AG04450 (cell line): ENCODE data around the gene WDR75. TPM values are rescaled to one million over a fixed set of nuclear protein-coding genes. Genes with fewer than 3 reads are reported as not detected.
"Not testable (repeated sequence)": the region's sequence is repeated elsewhere in the genome, so short reads cannot be mapped to it uniquely, and the experiment has no call there.

Source experiments
- CTCF ChIA-PET: fragments of 300-600, 350-600 bp; formaldehyde crosslinking; extraction: SDS; loops from one replicate; lab custom pipeline; 2022; ENCODE audit warnings: antibody characterized with exemption, inconsistent platforms; lab: Charles Lee
- POLR2A ChIA-PET: fragments of 350-600 bp; formaldehyde crosslinking; extraction: SDS; loops from one replicate; lab custom pipeline; 2021; ENCODE audit warnings: antibody characterized with exemption, inconsistent platforms; lab: Yijun Ruan, JAX
- DNase-seq: peaks from one replicate; pipeline ENCODE4 v3.0.0-alpha.2; 2011; ENCODE audit warnings: low read depth, low spot score
- H3K27ac ChIP-seq: one replicate; pipeline ENCODE4 v1.5.1; 2012; ENCODE audit warnings: low read depth, low read length, control low read depth
- H3K27me3 ChIP-seq: one replicate; pipeline ENCODE4 v1.6.0; 2012; ENCODE audit warnings: low read length; ENCODE audit not compliant: control insufficient read depth, insufficient read depth
- H3K4me3 ChIP-seq: 2 replicates; pipeline ENCODE4 v1.5.1; 2011; ENCODE audit warnings: mild to moderate bottlenecking, low read depth, low read length, control low read depth
- H3K9me3 ChIP-seq: 2 replicates; pipeline ENCODE4 v1.5.1; 2012; ENCODE audit warnings: low read length; ENCODE audit not compliant: control insufficient read depth, insufficient read depth
- polyA plus RNA-seq: library from polyadenylated mRNA; depleted of rRNA; stranded (reverse); fragments of >200 nt; gene quantifications from 2 replicates; pipeline ENCODE4 v1.2.3, GENCODE V29; 2011
- TF ChIP-seq, protein P1 (sequence below): IDR thresholded peaks from 2 replicates; pipeline ENCODE4 v1.5.1; 2011; ENCODE audit warnings: low read depth, low read length, control low read depth, inconsistent platforms

Gene WDR75
- polyA plus RNA-seq, 1 experiment = 48.0 TPM

DNA sequence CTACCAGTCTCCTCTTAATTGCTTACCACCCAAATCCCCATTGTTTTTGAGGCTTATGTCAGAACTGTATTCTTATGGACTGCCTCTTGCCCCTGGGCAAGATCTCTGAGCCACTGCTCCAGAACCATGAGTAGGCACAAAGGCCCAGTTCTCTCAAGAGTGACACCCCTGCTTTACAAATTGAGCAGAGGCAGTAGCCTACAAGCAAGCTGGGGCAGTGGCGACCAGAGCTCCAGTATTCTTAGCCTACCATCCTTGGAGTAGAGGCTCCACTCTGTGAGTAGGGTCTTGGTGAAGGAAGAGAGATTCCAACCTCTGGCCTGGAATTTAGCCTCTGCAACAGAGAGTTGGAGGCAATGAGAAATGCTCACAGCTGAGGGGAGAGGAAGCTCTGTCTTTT, 36.5 kb downstream of the WDR75 start:
- ChIA-PET POLR2A (no interaction called here), CTCF (interaction anchor here (2.0 kb wide), 1 partner anchor 183 kb away, joined by 5 read pairs; no protein-coding TSS in a partner anchor)
- no peak for DNase-seq
- H3K27ac ChIP-seq = no peak overlapping the region
- no peaks in the 10 kb centered on the region for H3K27me3 ChIP-seq
- TF ChIP-seq, protein P1, sequence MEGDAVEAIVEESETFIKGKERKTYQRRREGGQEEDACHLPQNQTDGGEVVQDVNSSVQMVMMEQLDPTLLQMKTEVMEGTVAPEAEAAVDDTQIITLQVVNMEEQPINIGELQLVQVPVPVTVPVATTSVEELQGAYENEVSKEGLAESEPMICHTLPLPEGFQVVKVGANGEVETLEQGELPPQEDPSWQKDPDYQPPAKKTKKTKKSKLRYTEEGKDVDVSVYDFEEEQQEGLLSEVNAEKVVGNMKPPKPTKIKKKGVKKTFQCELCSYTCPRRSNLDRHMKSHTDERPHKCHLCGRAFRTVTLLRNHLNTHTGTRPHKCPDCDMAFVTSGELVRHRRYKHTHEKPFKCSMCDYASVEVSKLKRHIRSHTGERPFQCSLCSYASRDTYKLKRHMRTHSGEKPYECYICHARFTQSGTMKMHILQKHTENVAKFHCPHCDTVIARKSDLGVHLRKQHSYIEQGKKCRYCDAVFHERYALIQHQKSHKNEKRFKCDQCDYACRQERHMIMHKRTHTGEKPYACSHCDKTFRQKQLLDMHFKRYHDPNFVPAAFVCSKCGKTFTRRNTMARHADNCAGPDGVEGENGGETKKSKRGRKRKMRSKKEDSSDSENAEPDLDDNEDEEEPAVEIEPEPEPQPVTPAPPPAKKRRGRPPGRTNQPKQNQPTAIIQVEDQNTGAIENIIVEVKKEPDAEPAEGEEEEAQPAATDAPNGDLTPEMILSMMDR = no peak
- H3K4me3 ChIP-seq = no peak overlapping the region
- no peaks in the 10 kb centered on the region for H3K9me3 ChIP-seq

DNA sequence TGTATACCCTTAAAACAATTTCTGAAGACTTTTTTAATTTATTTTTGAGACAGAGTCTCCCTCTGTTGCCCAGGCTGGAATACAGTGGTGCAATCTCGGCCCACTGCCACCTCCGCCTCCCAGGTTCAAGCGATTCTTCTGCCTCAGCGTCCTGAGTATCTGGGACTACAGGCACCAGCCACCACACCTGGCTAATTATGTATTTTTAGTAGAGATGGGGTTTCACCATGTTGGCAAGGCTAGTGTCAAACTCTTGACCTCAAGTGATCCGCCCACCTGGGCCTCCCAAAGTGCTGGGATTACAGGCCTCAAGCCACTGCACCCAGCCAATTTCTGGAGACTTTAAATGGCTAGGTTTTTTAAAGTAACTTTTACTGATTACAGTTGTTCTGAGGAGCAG, 37.0 kb downstream of the WDR75 start:
- DNase-seq, H3K27me3 ChIP-seq, H3K27ac ChIP-seq, POLR2A ChIA-PET, H3K9me3 ChIP-seq, H3K4me3 ChIP-seq, CTCF ChIA-PET: not testable (repeated sequence)

DNA sequence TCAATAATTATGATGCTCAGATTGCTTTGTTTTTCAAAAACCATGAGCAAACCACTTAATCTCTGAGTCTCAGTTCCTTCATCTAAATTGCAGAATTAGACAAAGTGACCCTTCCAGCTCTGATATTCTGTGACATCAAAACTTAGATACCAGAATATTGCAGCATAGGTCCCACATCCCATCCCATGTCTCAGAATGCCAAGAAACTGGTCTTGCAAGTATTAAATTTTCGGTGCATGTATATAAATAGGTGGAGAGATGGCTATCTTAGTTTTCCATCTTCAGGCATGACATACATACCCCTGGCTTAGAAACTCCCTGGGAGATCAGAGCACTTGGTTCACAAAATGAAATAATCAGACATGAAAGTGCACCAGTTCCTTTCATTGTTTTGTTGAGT, 39.8 kb downstream of the WDR75 start:
- TF ChIP-seq, protein P1 = no peak
- ChIA-PET CTCF (interaction anchor here (1.3 kb wide), 1 partner anchor 282 kb away, joined by 3 read pairs; the partner anchor contains the start of gene OSGEPL1), POLR2A (no interaction called here)
- no peaks in the 10 kb centered on the region for H3K9me3 ChIP-seq
- H3K27me3 ChIP-seq = no peaks in the 10 kb centered on the region
- H3K27ac ChIP-seq = no peak overlapping the region
- DNase-seq = no peak
- H3K4me3 ChIP-seq = no peak overlapping the region

DNA sequence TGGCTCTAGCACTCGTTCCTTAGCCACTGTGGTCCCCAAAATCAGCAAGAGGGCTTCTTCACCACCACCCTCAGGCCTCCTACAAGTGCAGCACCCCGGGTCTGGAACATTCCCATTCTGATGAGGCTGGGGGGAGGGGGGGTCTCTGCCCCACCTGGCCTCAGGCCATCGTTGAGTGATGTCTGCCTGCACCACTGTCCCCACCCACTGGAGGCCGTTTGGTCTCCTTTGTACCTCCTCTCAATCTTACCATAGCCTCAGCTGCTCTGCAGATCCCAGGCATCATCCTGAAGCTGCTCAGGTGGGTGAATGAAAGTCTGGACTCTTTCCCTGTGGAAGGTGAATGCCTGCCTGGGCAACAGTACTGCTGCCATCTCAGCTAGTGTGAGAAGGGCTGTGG, 42.3 kb downstream of the WDR75 start:
- TF ChIP-seq, protein P1 = no peak

DNA sequence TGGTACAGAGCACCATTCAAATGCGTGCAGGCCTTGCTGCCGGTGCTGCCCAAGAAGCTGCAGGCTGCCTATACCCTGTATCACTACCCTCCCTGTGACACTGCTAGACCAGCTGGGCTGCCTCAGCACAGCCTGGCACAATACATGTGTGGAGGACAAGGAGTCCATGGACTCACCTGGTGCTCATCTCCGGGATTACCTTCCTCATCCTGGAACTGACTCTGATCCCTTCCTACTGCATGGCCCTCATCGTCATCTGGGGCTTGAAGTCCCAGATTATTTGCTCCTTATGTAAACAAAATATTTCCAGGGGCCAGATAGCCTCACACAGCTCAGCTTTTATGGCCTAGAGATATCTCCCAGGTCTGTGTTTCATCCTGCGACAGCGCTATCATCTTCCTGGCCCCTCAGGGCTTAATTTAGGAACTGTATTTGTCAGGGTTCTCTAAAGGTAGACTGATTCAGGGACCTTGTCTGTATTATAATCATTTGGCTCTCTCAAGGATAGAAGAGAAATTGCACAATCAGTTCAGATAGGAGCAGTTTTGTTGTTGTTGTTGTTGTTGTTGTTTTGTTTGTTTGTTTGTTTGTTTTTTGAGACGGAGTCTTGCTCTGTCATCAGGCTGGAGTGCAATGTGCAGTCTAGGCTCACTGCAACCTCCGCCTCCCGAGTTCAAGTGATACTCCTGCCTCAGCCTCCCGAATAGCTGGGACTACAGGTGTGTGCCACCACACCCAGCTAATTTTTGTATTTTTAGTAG, 42.9 kb downstream of the WDR75 start:
- Histone ChIP-seq H3K9me3 (no peaks in the 10 kb centered on the region), H3K27me3 (no peaks in the 10 kb centered on the region), H3K27ac (no peak overlapping the region), H3K4me3 (no peak overlapping the region)
- CTCF ChIA-PET = no interaction called here
- TF ChIP-seq, protein P1 = no peak
- no peak for DNase-seq
- POLR2A ChIA-PET = no interaction called here

More for the DNA sequence above, 42.3 kb downstream of the WDR75 start:
- no peaks in the 10 kb centered on the region for H3K27me3 ChIP-seq
- H3K4me3 ChIP-seq = no peak overlapping the region
- DNase-seq = no peak
- ChIA-PET POLR2A (no interaction called here), CTCF (no interaction called here)
- no peak overlapping the region for H3K27ac ChIP-seq
- H3K9me3 ChIP-seq = no peaks in the 10 kb centered on the region
